Measurements from ENCODE around the gene LYRM4. TPM values are rescaled to one million over a fixed set of nuclear protein-coding genes. Genes with fewer than 3 reads are reported as not detected.

Gene LYRM4
- total RNA-seq, 1 experiment from 2014 or later, result 52.8 TPM

GRCh38 chr6:5133943-5134342 lies 126.8 kb downstream of the LYRM4 start:
- Histone ChIP-seq H3K4me3 (ENCODE audit: low read depth, low read length) (no peak overlapping the region), H3K9me3 (no peaks in the 10 kb centered on the region), H3K4me1 (no peaks in the 10 kb centered on the region), H3K36me3 (ENCODE audit: control insufficient read depth, insufficient read depth, low read length) (no peaks in the 10 kb centered on the region), H3K27me3 (replicated peaks; ENCODE audit: control insufficient read depth, insufficient read depth, low read length) (no peaks in the 10 kb centered on the region)
- no TSS peak for BruUV-seq (replicated peaks)
- peaks cover 2% of the 10 kb centered on the region for H3K4me1 Mint-ChIP-seq (ENCODE audit: low read depth, unreplicated experiment)
- ChIA-PET CTCF (no interaction called here), POLR2A (interaction anchor here (0.6 kb wide), 1 partner anchor 206 kb away, joined by 3 read pairs; no protein-coding TSS in a partner anchor)
- no peak overlapping the region for H3K27ac Mint-ChIP-seq (ENCODE audit: unreplicated experiment)
- no peaks in the 10 kb centered on the region for H3K36me3 Mint-ChIP-seq (ENCODE audit: insufficient read depth, unreplicated experiment)
- H3K9me3 Mint-ChIP-seq (ENCODE audit: unreplicated experiment), result no peaks in the 10 kb centered on the region
- no peak for TF ChIP-seq CTCF (IDR thresholded peaks at IDR 0.05; ENCODE audit: insufficient read depth in 1 of 2, low read depth in 1 of 2, low read length in 1 of 2, severe bottlenecking in 1 of 2, unreplicated experiment in 1 of 2)
- H3K4me3 Mint-ChIP-seq (ENCODE audit: unreplicated experiment), result no peak overlapping the region
- DNase-seq, result no peak
- intact Hi-C loops (cut with micrococcal nuclease; ENCODE audit: unreplicated experiment), result no loop called here
- no peaks in the 10 kb centered on the region for H3K27me3 Mint-ChIP-seq (ENCODE audit: insufficient read depth, unreplicated experiment)

- no peak overlapping the region for H3K4me3 ChIP-seq (ENCODE audit: low read depth, low read length)
- H3K27me3 ChIP-seq (replicated peaks; ENCODE audit: control insufficient read depth, insufficient read depth, low read length), result no peaks in the 10 kb centered on the region
- H3K4me1 Mint-ChIP-seq (ENCODE audit: low read depth, unreplicated experiment), result peaks cover 7% of the 10 kb centered on the region
- no TSS peak for BruUV-seq (replicated peaks)
- intact Hi-C loops (cut with micrococcal nuclease; ENCODE audit: unreplicated experiment), result no loop called here
- H3K27me3 Mint-ChIP-seq (ENCODE audit: insufficient read depth, unreplicated experiment), result no peaks in the 10 kb centered on the region
- ChIA-PET CTCF (no interaction called here), POLR2A (no interaction called here)
- no peaks in the 10 kb centered on the region for H3K36me3 ChIP-seq (ENCODE audit: control insufficient read depth, insufficient read depth, low read length)
- H3K4me3 Mint-ChIP-seq (ENCODE audit: unreplicated experiment), result no peak overlapping the region
- no peaks in the 10 kb centered on the region for H3K9me3 Mint-ChIP-seq (ENCODE audit: unreplicated experiment)
- H3K27ac Mint-ChIP-seq (ENCODE audit: unreplicated experiment), result no peak overlapping the region
- no peak for DNase-seq
- no peak for TF ChIP-seq CTCF (IDR thresholded peaks at IDR 0.05; ENCODE audit: insufficient read depth in 1 of 2, low read depth in 1 of 2, low read length in 1 of 2, severe bottlenecking in 1 of 2, unreplicated experiment in 1 of 2)
- no peaks in the 10 kb centered on the region for H3K9me3 ChIP-seq
- peaks cover 5% of the 10 kb centered on the region for H3K36me3 Mint-ChIP-seq (ENCODE audit: insufficient read depth, unreplicated experiment)
- H3K4me1 ChIP-seq, result 0 out of 2 replicates have a peak, but pooled peaks cover under 1% of the 10 kb centered on the region
Observed at GRCh38 chr6:5132731-5133130, 128.0 kb downstream of the LYRM4 start.

GRCh38 chr6:5130135-5130866 lies 130.4 kb downstream of the LYRM4 start:
- peaks cover 7% of the 10 kb centered on the region for H3K36me3 Mint-ChIP-seq (ENCODE audit: insufficient read depth, unreplicated experiment)
- H3K4me3 ChIP-seq (ENCODE audit: low read depth, low read length), result no peak overlapping the region
- H3K9me3 Mint-ChIP-seq (ENCODE audit: unreplicated experiment), result no peaks in the 10 kb centered on the region
- no peak for TF ChIP-seq CTCF (IDR thresholded peaks at IDR 0.05; ENCODE audit: insufficient read depth in 1 of 2, low read depth in 1 of 2, low read length in 1 of 2, severe bottlenecking in 1 of 2, unreplicated experiment in 1 of 2)
- peaks cover 21% of the 10 kb centered on the region for H3K4me1 ChIP-seq
- H3K4me1 Mint-ChIP-seq (ENCODE audit: low read depth, unreplicated experiment), result peaks cover 21% of the 10 kb centered on the region
- no peaks in the 10 kb centered on the region for H3K27me3 ChIP-seq (replicated peaks; ENCODE audit: control insufficient read depth, insufficient read depth, low read length)
- H3K36me3 ChIP-seq (ENCODE audit: control insufficient read depth, insufficient read depth, low read length), result no peaks in the 10 kb centered on the region
- no peak overlapping the region for H3K4me3 Mint-ChIP-seq (ENCODE audit: unreplicated experiment)
- H3K9me3 ChIP-seq, result no peaks in the 10 kb centered on the region
- intact Hi-C loops (cut with micrococcal nuclease; ENCODE audit: unreplicated experiment), result no loop called here
- peak overlapping the region; percentile 23 for H3K27ac Mint-ChIP-seq (ENCODE audit: unreplicated experiment)
- no peak for DNase-seq
- ChIA-PET CTCF (no interaction called here), POLR2A (no interaction called here)
- H3K27me3 Mint-ChIP-seq (ENCODE audit: insufficient read depth, unreplicated experiment), result no peaks in the 10 kb centered on the region
- no TSS peak for BruUV-seq (replicated peaks)

All from Caco-2 (cell line).